Stimulated activated CD8-positive, alpha-beta memory T cell treated with anti-CD3 and anti-CD28 coated beads, Interleukin-15, amount 100 ng/mL, for 4 hours (primary cell): ENCODE measurements around the gene GAS2L1.

ENCODE experiments used
- DNase-seq, 2 donors: peaks; one replicate each; pipeline ENCODE4 v3.0.0-alpha.2; 2020; ENCODE audit warnings: low read depth in 2 of 2

Gene GAS2L1

GRCh38 chr22:29327089-29327764, 20.8 kb downstream of the GAS2L1 start:
- no peak for DNase-seq

- DNase-seq, result no peak
Measured at GRCh38 chr22:29328055-29328454, 21.6 kb downstream of the GAS2L1 start.

GRCh38 chr22:29328566-29329500, 22.4 kb downstream of the GAS2L1 start:
- no peak for DNase-seq

- DNase-seq, result no peak
Measured at GRCh38 chr22:29329581-29329980, 23.1 kb downstream of the GAS2L1 start.

GRCh38 chr22:29330291-29330690, 23.8 kb downstream of the GAS2L1 start:
- no peak for DNase-seq

GRCh38 chr22:29330753-29331152, 24.3 kb downstream of the GAS2L1 start:
- no peak for DNase-seq

- no peak for DNase-seq
Measured at GRCh38 chr22:29331213-29331612, 24.8 kb downstream of the GAS2L1 start.

GRCh38 chr22:29331658-29332300, 25.3 kb downstream of the GAS2L1 start:
- no peak for DNase-seq

GRCh38 chr22:29332886-29333496, 26.5 kb downstream of the GAS2L1 start:
- no peak for DNase-seq

- no peak for DNase-seq
Measured at GRCh38 chr22:29334148-29334547, 27.7 kb downstream of the GAS2L1 start.

- no peak for DNase-seq
Measured at GRCh38 chr22:29334696-29335344, 28.4 kb downstream of the GAS2L1 start.

- no peak for DNase-seq
Measured at GRCh38 chr22:29335656-29336055, 29.2 kb downstream of the GAS2L1 start.

- no peak for DNase-seq
Measured at GRCh38 chr22:29336751-29337490, 30.5 kb downstream of the GAS2L1 start.

GRCh38 chr22:29337631-29338284, 31.3 kb downstream of the GAS2L1 start:
- DNase-seq, result no peak

GRCh38 chr22:29338398-29338797, 31.9 kb downstream of the GAS2L1 start:
- no peak for DNase-seq

GRCh38 chr22:29339381-29340235, 33.2 kb downstream of the GAS2L1 start:
- DNase-seq, result no peak

- DNase-seq, result no peak
Measured at GRCh38 chr22:29340566-29340965, 34.1 kb downstream of the GAS2L1 start.

- no peak for DNase-seq
Measured at GRCh38 chr22:29341056-29341848, 34.8 kb downstream of the GAS2L1 start.

GRCh38 chr22:29341849-29342127, 35.3 kb downstream of the GAS2L1 start:
- no peak for DNase-seq
